Hematopoietic multipotent progenitor cell treated with erythropoietin and hydrocortisone succinate and interleukin-3 and kit ligand, for 15 days (in vitro differentiated cells): ENCODE data around the gene SETD1A.

Source experiments
- DNase-seq: peaks from one replicate; pipeline ENCODE4 v3.0.0-alpha.2; 2015; ENCODE audit warnings: low spot score

The SETD1A gene

GRCh38 chr16:31020536-31020935 lies 63.0 kb downstream of the SETD1A start:
- DNase-seq: no peak

- no peak for DNase-seq
Measured at GRCh38 chr16:31022544-31023251, 65.1 kb downstream of the SETD1A start.

DNA sequence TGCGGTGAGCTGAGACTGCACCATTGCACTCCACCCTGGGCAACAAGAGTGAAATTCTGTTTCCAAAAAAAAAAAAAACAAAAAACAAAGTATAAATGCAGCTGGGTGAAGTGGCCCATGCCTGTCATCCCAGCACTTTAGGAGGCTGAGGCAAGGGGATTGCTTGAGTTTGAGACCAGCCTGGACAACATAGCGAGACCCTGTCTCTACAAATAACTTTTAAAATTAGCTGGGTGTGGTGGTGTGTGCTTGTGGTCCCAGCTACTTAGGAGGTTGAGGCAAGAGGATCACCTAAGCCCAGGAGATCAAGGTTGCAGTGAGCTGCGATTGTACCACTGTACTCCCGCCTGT lies 65.7 kb downstream of the SETD1A start:
- no peak for DNase-seq

GRCh38 chr16:31023627-31024226 lies 66.2 kb downstream of the SETD1A start:
- DNase-seq: no peak

- no peak for DNase-seq
Measured at GRCh38 chr16:31025339-31025738, 67.8 kb downstream of the SETD1A start.

GRCh38 chr16:31029272-31029671 lies 71.7 kb downstream of the SETD1A start:
- DNase-seq: no peak

DNA sequence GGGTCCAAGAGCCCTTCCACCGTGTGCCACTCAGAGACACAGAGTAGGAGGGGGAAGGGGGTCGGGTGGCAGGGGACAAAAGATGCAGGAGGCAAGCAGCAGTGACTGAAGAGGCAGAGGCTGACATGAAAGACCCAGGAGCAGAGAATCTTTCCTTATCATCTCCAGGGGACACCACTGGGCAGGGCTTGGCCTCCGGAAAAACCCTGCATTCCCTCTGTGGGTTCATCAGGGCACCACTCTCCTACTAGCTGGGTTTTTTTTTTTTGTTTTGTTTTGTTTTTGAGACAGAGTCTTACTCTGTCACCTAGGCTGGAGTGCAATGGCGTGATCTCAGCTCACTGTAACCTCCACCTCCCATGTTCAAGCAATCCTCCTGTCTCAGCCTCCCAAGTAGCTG lies 73.7 kb downstream of the SETD1A start:
- DNase-seq: no peak

DNA sequence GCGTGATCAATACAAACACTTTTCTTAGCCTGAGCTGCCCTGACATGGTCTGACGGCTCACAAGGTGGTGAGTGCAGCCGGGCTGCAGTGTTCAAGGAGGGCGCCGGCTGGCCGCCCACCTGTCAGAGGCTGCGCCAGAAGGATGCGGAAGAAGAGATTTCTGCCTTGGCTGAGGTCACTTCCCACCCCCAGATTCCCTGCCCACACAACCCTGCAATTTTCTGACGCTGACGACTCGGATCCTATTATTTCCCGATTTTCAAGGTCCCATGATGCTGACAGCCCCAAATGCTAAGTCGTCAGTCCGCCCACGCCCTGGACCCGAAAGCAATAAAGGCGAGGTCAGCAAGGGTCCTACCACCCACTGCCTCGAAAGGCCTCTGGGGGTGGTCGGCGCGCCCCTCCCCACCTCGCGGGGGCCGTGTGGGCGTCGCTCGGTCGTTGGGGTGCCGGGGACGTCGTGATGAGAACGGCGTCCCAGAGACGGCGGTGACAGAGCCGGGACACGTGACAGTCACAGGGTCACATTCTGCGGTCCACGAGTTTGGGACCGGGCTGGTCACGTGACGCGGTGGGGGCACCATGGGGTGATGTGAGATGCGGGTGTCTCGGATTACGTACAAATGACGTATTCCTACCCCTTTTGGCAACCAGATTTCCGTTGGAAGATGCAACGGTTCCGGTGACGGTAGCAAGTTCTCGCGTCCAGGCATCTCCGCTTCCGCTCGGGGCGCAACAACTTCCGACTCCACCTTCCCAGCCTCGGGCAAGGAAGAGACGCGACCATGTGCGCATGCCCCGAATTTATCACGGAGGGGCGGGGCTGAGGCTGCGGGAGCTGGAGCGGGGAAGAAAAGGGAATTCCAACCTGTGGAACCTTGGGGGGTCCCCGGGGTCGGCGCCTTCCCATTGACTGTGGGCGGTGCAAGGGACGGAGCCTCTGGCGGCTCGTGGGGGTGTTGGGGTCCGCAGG lies 75.5 kb downstream of the SETD1A start, which contains the start of gene STX4:
TSS of gene STX4 (plus strand) at position 823 of the 973 bp plus-strand sequence. CDS start 248 bp downstream, outside the sequence.
- DNase-seq: peak; percentile 99

DNA sequence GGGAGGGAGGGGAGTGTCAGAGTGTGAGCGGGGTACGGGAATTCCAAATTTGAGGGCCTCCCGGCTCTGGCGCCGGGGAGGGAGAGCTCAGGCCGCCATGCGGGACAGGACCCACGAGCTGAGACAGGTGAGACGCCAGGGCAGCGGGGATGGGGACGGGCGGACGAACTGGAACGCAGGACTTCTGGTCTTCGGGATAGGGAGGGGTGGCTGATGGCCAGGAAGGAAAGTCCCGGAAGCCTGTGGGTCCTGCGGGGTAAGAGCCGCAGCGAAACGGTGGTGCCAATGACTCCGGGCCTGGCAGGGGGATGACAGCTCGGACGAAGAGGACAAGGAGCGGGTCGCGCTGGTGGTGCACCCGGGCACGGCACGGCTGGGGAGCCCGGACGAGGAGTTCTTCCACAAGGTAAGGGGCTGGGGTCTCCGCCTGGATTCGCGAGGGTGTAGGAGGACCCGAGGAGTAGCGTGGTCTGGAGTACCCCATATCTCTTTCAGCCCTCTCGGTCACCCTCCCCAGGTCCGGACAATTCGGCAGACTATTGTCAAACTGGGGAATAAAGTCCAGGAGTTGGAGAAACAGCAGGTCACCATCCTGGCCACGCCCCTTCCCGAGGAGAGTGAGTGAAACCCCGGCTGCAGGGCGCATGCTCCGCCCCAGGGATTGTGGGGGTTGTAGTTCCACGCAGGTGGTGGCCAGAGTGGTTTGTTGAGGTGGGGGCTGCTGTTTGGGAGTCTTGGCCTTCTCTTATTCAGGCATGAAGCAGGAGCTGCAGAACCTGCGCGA lies 76.3 kb downstream of the SETD1A start:
- peak; percentile 93 for DNase-seq
